ENCODE results near the gene COIL.

The COIL gene

GRCh38 chr17:56929362-56929969 is 31.4 kb downstream of the COIL start:
- H3K4me3 Mint-ChIP-seq = no peak overlapping the region
- H3K27ac Mint-ChIP-seq = no peak overlapping the region
- DNase-seq (no peak), ATAC-seq (no peak)
- H3K4me1 Mint-ChIP-seq = peaks cover 2% of the 10 kb centered on the region
- H3K9me3 Mint-ChIP-seq = no peaks in the 10 kb centered on the region
- no peaks in the 10 kb centered on the region for H3K27me3 Mint-ChIP-seq

DNA sequence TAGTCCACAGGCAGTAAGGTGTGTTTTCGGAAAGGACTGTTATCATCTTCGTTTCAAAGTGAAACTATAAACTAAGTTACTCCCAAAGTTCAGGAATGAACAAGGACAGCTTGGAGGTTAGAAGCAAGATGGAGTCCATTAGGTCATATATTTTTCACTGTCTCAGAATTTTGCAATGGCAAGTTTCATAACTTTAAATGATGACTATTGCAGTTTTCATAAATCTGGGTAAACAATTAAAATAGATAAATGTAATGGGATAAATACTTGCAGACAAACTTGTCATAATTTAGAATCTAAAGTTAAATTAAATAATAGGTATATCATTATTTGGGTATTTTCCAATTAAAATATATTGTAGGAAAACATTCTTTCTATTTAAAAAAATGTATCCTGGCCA is 32.3 kb downstream of the COIL start:
- H3K27ac Mint-ChIP-seq = no peak overlapping the region
- H3K4me3 Mint-ChIP-seq = no peak overlapping the region
- no peaks in the 10 kb centered on the region for H3K27me3 Mint-ChIP-seq
- ATAC-seq (no peak), DNase-seq (no peak)
- no peaks in the 10 kb centered on the region for H3K9me3 Mint-ChIP-seq
- no peaks in the 10 kb centered on the region for H3K4me1 Mint-ChIP-seq

GRCh38 chr17:56926704-56927103 is 34.1 kb downstream of the COIL start:
- H3K27me3 Mint-ChIP-seq = no peaks in the 10 kb centered on the region
- no peak for DNase-seq
- H3K27ac Mint-ChIP-seq = no peak overlapping the region
- ATAC-seq = no peak
- no peaks in the 10 kb centered on the region for H3K4me1 Mint-ChIP-seq
- no peak overlapping the region for H3K4me3 Mint-ChIP-seq
- H3K9me3 Mint-ChIP-seq = no peaks in the 10 kb centered on the region

- Mint-ChIP-seq H3K4me1 (no peaks in the 10 kb centered on the region), H3K9me3 (no peaks in the 10 kb centered on the region), H3K27ac (no peak overlapping the region), H3K4me3 (no peak overlapping the region), H3K27me3 (no peaks in the 10 kb centered on the region)
- DNase-seq (no peak), ATAC-seq (no peak)
These were observed 34.6 kb downstream of the COIL start for GRCh38 chr17:56926270-56926669.

GRCh38 chr17:56925088-56925487 is 35.8 kb downstream of the COIL start:
- Mint-ChIP-seq H3K27ac (no peak overlapping the region), H3K4me3 (no peak overlapping the region), H3K27me3 (no peaks in the 10 kb centered on the region), H3K4me1 (no peaks in the 10 kb centered on the region), H3K9me3 (no peaks in the 10 kb centered on the region)
- no peak for DNase-seq
- no peak for ATAC-seq

DNA sequence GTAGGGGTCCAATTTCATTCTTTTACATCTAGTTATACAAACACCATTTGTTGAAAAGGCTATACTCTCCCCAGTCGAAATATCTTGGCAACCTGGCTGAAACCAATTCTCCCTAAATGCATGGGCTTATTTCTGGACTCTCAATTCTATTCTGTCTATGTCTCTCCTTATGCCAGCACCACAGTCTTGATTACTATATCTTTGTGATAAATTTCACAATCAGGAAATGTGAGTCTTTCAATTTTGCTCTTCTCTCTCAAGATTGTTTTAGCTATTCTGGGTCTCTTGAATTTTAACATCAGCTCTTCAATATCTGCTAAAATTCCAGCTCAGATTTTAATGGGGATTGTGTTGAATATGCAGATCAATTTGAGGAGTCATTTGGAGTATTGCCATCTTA is 41.1 kb downstream of the COIL start:
- no peak for ATAC-seq
- Mint-ChIP-seq H3K27me3 (no peaks in the 10 kb centered on the region), H3K9me3 (peaks cover 7 to 17% of the 10 kb centered on the region in 2 donors), H3K27ac (peak overlapping the region in 1 of 2 donors; percentile 72), H3K4me3 (peak overlapping the region in 1 of 2 donors; percentile 31), H3K4me1 (peaks cover 39% of the 10 kb centered on the region)
- DNase-seq = no peak

DNA sequence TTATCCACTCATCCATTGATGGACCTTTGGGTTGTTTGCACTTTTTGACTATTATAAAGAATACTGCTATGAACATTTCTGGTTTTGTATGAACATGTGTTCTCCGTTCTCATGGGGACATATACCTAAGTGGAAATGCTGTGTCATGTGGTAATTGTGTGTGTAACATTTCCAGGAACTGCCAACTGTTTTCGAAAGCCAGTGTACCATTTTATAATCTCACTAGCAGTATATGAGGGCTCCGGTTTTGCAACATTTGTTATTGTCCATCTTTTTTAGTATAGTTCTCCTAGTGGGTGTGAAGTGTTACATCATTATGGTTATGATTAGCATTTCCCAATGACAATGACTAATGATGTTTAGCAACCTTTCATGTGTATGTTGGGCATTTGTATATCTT is 41.9 kb downstream of the COIL start:
- H3K27me3 Mint-ChIP-seq = no peaks in the 10 kb centered on the region
- H3K9me3 Mint-ChIP-seq = peaks cover 7 to 17% of the 10 kb centered on the region in 2 donors
- no peak overlapping the region for H3K27ac Mint-ChIP-seq
- H3K4me3 Mint-ChIP-seq = no peak overlapping the region
- H3K4me1 Mint-ChIP-seq = peaks cover 42% of the 10 kb centered on the region
- ATAC-seq (peak; percentile 3), DNase-seq (no peak)

DNA sequence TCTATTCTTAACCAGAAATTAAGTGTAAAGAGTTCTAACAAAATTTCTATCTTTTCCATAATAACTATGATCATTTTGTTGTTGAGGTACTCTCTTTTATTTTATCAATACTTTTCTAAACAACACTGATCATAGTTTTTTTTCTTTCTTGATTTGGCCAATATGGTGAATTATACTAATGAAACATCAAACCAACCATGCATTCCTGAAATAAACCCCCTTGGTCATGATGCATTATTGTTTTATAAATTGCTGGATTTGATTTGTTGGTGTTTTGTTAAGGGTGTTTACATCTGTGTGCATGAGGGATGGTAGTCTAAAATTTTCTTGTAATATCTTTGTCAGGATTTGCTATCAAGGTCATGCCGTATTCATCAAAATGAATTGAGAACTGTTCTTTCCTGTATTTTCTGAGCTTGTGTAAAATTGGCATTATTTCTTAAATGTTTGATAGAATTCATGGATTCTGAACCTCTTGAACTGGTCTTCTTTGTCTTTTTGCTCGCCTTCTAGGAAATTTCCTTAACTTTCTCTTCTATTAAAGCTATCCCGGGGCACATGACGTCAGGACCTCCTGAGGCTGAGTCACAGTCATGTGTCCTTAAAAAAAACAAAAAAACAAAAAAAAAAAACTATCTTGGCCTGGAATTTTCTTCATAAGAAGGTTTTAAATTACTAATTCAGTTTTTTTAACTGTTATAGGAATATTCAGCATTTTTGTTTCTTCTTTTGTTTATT is 43.1 kb downstream of the COIL start:
- Mint-ChIP-seq H3K9me3 (peaks cover 7 to 17% of the 10 kb centered on the region in 2 donors), H3K27ac (peak overlapping the region in 1 of 2 donors; percentile 21), H3K4me3 (no peak overlapping the region), H3K4me1 (peaks cover 42% of the 10 kb centered on the region), H3K27me3 (no peaks in the 10 kb centered on the region)
- ATAC-seq = no peak
- DNase-seq = no peak

DNA sequence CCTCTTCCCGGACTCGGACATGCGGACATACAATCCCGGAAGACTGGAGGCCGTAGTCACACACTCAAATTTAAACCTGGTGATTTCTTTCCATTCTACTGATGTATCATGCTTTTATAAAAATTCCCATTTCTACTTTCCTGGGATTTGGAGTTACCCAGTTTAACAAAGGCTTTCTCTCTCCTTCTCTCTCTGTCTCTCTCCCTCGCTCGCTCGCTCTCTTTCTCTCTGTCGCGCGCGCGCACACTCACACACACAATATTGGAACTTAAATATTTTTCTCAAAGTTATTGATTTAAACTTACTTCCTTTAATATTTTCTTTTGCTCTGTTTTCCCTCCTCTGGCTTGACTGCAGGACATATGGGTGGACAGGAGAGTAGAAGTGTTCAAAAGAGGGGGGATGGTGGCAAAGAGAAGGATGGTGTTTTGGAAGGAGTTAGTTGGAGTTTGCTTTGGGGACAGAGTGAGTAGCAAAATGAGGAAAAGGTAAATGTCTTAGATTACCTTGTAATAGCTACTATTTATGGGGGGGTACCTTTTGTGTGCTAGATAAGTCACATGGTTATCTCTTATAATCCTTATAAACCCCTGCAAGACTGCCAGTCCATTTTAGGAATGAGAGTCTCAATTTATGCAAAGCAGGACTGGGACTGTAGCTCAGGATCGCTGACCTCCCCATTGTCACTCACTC is 46.1 kb downstream of the COIL start:
- DNase-seq (no peak), ATAC-seq (no peak)
- Mint-ChIP-seq H3K4me1 (peaks cover 61% of the 10 kb centered on the region), H3K9me3 (peaks cover 7 to 15% of the 10 kb centered on the region in 2 donors), H3K27ac (peak overlapping the region; percentile 97 to 100), H3K27me3 (no peaks in the 10 kb centered on the region), H3K4me3 (peak overlapping the region; percentile 90 to 97)

- Mint-ChIP-seq H3K27ac (peak within 1 kb of the TSS; percentile 97 to 100), H3K4me3 (peak within 1 kb of the TSS; percentile 90 to 97), H3K9me3 (peaks cover 7 to 10% of the 10 kb centered on the region in 2 donors), H3K27me3 (no peaks in the 10 kb centered on the region), H3K4me1 (peaks cover 58% of the 10 kb centered on the region)
- ATAC-seq (peak; percentile 83), DNase-seq (peak; percentile 77 to 85)
These were observed 46.8 kb downstream of the COIL start, which contains the start of gene TRIM25 for GRCh38 chr17:56913867-56914580. Gene TRIM25, minus strand, starts transcription at chr17:56914049. Its CDS starts 61 bp downstream, at chr17:56913988.

DNA sequence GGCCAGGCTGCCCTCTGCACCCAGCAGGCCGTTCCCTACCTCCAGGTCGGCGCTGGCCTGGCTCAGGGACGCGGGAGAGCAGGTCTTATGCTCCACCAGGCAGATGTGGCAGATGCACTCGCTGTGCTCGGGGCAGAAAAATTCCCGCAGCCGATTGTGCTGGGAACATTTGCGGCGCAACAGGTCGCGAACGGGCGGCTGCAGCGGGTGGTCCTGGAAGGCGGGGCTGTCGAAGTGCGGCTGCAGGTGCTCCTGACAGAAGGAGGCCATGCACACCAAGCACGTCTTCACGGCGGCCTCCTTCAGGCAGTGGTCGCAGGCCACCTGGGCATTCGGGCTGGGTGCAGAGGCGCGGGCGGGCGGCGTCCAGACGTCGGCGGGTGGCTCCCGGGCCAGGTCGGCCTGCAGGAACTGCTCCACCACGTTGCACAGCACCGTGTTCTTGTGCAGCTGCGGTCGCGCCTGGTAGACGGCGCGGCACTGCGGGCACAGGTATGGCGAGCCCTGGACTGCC is 47.4 kb downstream of the COIL start:
- no peaks in the 10 kb centered on the region for H3K27me3 Mint-ChIP-seq
- H3K4me3 Mint-ChIP-seq = peak overlapping the region; percentile 90 to 97
- H3K4me1 Mint-ChIP-seq = peaks cover 60% of the 10 kb centered on the region
- peaks cover 6 to 7% of the 10 kb centered on the region in 2 donors for H3K9me3 Mint-ChIP-seq
- ATAC-seq (peak; percentile 60), DNase-seq (no peak)
- peak overlapping the region; percentile 95 to 97 for H3K27ac Mint-ChIP-seq

DNA sequence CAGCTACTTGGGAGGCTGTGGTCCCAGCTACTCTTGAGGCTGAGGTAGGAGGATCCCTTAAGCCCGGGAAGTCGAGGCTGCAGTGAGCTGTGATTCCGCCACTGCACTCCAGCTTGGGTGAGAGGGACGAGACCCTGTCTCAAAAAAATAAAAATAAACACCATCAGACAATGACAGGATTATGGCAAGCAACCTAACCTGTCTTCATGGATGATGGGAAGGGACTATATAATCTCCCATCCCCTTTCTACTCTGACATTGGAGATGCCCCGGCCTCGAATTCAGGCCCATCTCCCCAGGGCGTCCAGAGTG is 47.9 kb downstream of the COIL start:
- DNase-seq = no peak
- Mint-ChIP-seq H3K9me3 (peaks cover 5 to 6% of the 10 kb centered on the region in 2 donors), H3K4me1 (peaks cover 64% of the 10 kb centered on the region), H3K27ac (peak overlapping the region; percentile 95 to 97), H3K4me3 (peak overlapping the region; percentile 90 to 97), H3K27me3 (no peaks in the 10 kb centered on the region)
- no peak for ATAC-seq

- H3K9me3 Mint-ChIP-seq = peaks cover 0 to under 1% of the 10 kb centered on the region in 2 donors
- H3K27me3 Mint-ChIP-seq = no peaks in the 10 kb centered on the region
- peak overlapping the region; percentile 95 to 97 for H3K27ac Mint-ChIP-seq
- DNase-seq (peak; percentile 13 to 38), ATAC-seq (no peak)
- peaks cover 70% of the 10 kb centered on the region for H3K4me1 Mint-ChIP-seq
- H3K4me3 Mint-ChIP-seq = peak overlapping the region; percentile 90 to 97
These were observed 48.5 kb downstream of the COIL start for GRCh38 chr17:56912105-56912999.

GRCh38 chr17:56910509-56911235 is 50.2 kb downstream of the COIL start:
- Mint-ChIP-seq H3K27ac (peak overlapping the region; percentile 21 to 94), H3K4me3 (peak overlapping the region; percentile 90 to 97), H3K27me3 (no peaks in the 10 kb centered on the region), H3K9me3 (no peaks in the 10 kb centered on the region), H3K4me1 (peaks cover 62% of the 10 kb centered on the region)
- ATAC-seq (no peak), DNase-seq (no peak)
